Central memory CD4-positive, alpha-beta T cell (primary cell): ENCODE results near the gene RMND5B.

ENCODE experiments used
- DNase-seq: peaks from one replicate; pipeline ENCODE4 v3.0.0; 2022

RMND5B gene

GRCh38 chr5:178136990-178137389, 6.2 kb downstream of the RMND5B start:
- no peak for DNase-seq

- DNase-seq: no peak
Measured at GRCh38 chr5:178137991-178138390, 7.2 kb downstream of the RMND5B start.

GRCh38 chr5:178141550-178141949, 10.7 kb downstream of the RMND5B start:
- DNase-seq: no peak

DNA sequence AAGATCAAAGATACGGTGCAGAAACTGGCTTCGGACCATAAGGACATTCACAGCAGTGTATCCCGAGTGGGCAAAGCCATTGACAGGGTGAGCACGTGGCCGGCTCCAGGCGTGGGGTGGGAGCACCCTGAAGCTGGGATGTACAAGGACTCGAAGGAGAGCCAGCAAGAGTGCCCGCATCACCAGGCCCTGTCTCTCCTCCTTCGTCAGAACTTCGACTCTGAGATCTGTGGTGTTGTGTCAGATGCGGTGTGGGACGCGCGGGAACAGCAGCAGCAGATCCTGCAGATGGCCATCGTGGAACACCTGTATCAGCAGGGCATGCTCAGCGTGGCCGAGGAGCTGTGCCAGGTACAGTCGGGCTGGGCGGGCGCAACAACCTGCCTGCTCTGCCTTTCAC, 11.8 kb downstream of the RMND5B start:
- DNase-seq: no peak

DNA sequence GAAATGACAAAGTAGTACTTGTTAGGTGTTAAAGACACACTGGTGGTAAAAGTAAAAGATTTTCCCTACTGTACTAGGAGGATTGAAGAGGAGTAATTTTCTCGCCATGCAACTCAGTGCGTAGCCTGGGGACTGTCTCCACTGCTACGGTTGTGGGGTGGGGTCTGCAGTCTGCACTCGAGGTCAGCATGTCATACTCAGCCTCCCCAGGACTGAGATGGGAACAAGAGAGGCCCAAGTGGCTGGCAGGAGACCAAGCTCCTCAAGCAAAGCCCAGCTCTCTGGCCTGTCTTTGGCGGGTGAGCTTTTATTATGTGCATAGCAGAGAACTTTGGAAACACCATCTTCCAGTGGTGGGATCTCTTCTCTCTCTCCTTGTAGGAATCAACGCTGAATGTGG, 12.4 kb downstream of the RMND5B start:
- no peak for DNase-seq

- DNase-seq: no peak
Measured at GRCh38 chr5:178143901-178144300, 13.1 kb downstream of the RMND5B start.

DNA sequence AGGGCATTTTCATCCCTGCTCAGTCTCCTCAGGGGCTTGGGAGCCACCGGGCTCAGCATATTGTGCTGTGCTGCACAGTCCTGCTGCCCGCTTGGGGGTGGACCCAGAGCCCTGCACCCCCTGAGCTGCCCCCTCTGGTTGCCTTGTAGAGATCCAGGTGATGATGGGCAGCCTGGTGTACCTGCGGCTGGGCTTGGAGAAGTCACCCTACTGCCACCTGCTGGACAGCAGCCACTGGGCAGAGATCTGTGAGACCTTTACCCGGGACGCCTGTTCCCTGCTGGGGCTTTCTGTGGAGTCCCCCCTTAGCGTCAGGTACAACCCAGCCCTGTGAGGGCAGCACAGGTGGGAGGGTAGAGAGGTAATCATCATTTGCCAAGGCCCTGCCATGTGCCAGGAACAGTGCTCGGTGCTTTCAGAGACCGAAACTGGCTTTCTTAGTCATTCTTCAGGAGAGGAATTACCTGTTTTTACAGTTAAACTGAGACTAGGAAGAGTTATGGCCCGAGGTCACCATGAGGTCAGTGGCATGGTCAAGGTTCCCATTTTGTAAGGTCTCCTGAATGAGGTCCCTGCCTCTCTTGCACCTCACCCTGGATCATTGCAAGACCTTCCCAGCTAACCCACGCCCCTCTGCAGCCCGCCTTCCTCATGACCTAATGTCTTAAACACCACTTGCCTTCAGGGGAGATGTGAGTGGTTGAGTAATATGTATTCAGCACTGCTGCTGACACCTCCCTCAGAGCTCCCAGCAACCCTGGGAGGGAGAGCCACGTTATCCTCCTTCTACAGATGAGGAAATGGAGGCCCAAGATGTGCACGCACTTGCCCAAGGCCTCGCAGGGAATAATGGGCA, 15.4 kb downstream of the RMND5B start:
- DNase-seq: peak; percentile 65

GRCh38 chr5:178147406-178147805, 16.6 kb downstream of the RMND5B start:
- no peak for DNase-seq

- no peak for DNase-seq
Measured at GRCh38 chr5:178149199-178149932, 18.6 kb downstream of the RMND5B start.

DNA sequence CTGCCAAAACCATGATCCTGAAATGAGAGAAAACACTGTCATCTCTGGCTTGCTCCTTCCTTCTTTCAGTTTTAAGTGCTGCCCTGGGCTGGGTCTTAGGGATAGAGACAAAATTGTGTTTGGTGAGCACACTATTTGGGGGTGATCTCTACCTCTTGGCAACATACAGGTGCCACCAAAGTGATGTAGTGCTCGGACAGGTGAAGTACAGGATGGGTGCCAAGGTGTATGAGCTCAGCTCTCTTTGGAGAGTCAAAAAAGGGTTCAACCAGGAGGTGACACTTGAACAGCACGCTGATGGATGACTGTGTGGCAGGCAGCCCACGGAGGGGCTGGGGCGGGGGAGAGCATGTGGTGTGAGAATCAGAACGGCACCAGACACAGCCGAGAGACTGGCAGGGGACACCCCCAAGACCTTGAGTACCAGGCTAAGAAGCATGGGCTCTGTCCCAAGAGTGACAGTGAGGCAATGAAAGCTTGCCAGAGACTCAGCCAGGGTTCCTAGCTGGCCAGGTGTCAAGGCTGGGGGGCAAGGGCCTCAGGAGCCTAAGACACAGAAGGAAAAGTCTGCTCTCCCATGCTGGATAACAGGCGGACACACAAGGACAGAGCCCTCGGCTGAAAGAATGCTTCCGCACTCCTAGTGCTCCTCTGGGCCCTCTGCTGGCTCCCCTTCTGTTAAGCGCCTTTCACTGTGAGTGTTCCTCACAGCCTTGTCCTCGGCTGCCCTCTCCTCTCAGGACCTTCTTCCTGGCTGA, 20.3 kb downstream of the RMND5B start:
- no peak for DNase-seq

GRCh38 chr5:178152491-178153444, 22.0 kb downstream of the RMND5B start:
- no peak for DNase-seq

- DNase-seq: peak; percentile 96
Measured at GRCh38 chr5:178153530-178154340, 22.9 kb downstream of the RMND5B start, which contains the start of gene NHP2. Gene NHP2 (minus strand): TSS chr5:178153885. CDS start chr5:178153817, 68 bp downstream.

- DNase-seq: no peak
Measured at GRCh38 chr5:178155065-178155464, 24.3 kb downstream of the RMND5B start.

DNA sequence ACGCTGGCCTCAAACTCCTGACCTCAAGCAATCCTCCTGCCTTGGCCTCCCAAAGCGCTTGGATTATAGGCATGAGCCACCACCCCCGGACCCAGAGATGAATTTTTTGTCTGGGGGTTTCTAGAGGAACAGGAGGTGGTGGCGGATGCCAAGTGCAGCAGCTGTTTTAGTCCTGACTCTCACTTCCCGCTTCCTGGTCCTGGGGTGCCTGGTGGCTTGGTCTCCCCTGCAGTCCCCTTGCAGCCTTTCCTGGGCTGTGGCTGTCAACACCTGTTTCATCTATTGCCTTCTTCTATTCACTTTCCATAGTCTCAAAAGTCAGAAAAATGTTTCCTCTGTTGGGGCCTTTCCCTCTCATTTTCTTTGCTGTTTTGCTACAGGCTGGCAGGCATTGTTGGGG, 29.4 kb downstream of the RMND5B start:
- no peak for DNase-seq

- no peak for DNase-seq
Measured at GRCh38 chr5:178162481-178162880, 31.7 kb downstream of the RMND5B start.

GRCh38 chr5:178163772-178164735, 33.2 kb downstream of the RMND5B start:
- peak; percentile 83 for DNase-seq

GRCh38 chr5:178165581-178165980, 34.8 kb downstream of the RMND5B start:
- DNase-seq: no peak

GRCh38 chr5:178170455-178170854, 39.6 kb downstream of the RMND5B start:
- no peak for DNase-seq

- no peak for DNase-seq
Measured at GRCh38 chr5:178174456-178174855, 43.6 kb downstream of the RMND5B start.

DNA sequence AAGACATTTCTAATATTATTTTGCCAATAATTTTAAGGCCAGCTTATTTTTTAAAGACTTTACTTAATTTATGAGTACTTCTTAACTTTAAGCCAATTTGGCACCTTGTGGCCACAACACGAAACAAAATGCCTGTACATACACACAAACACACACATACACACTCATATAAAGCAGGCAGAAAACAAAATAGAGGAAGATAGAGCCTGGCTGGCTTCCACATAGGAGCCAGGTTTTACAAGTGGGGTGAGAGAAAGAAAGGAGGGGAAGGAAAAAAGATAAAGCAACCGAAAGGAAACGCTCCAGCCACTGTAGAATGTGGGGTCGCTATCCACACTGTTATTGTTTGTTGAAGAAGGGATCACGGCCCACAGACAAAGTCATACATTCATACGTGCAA, 46.0 kb downstream of the RMND5B start:
- DNase-seq: no peak
